Endodermal cell (in vitro differentiated cells): ENCODE measurements around the gene HECTD1. TPM values are rescaled to one million over a fixed set of nuclear protein-coding genes. Genes with fewer than 3 reads are reported as not detected.

ENCODE experiments used
- DNase-seq: peaks from one replicate; pipeline ENCODE4 v3.0.0-alpha.2; 2017
- H3K27ac ChIP-seq: 2 replicates; pipeline ENCODE4 v1.5.1; 2013; ENCODE audit warnings: mild to moderate bottlenecking, low read depth, low read length, moderate library complexity
- H3K27me3 ChIP-seq: 2 replicates; pipeline ENCODE4 v1.6.1; 2013; ENCODE audit warnings: mild to moderate bottlenecking, low read length, moderate library complexity; ENCODE audit not compliant: insufficient read depth, control insufficient read depth, poor library complexity, severe bottlenecking
- H3K36me3 ChIP-seq: 2 replicates; pipeline ENCODE4 v1.7.0; 2013; ENCODE audit warnings: mild to moderate bottlenecking, low read length, moderate library complexity; ENCODE audit not compliant: control insufficient read depth, insufficient read depth
- H3K4me1 ChIP-seq: one replicate; pipeline ENCODE4 v1.7.0; 2013; ENCODE audit warnings: low read length; ENCODE audit not compliant: control insufficient read depth, insufficient read depth
- H3K4me3 ChIP-seq: 2 replicates; pipeline ENCODE4 v1.5.1; 2013; ENCODE audit warnings: mild to moderate bottlenecking, low read length, moderate library complexity
- H3K9ac ChIP-seq: 2 replicates; pipeline ENCODE4 v1.6.1; 2013; ENCODE audit warnings: mild to moderate bottlenecking, low read length, moderate library complexity; ENCODE audit not compliant: poor library complexity, severe bottlenecking; ENCODE audit errors: extremely low read depth
- H3K9me3 ChIP-seq: 2 replicates; pipeline ENCODE4 v1.6.1; 2013; ENCODE audit warnings: mild to moderate bottlenecking, low read length, moderate library complexity; ENCODE audit not compliant: control insufficient read depth
- H3K27ac Mint-ChIP-seq: 2 replicates; pipeline ENCODE4 v1.8.0; 2020; ENCODE audit warnings: mixed read lengths
- H3K27me3 Mint-ChIP-seq: 2 replicates; pipeline ENCODE4 v1.8.0; 2021; ENCODE audit warnings: mild to moderate bottlenecking, mixed read lengths; ENCODE audit not compliant: insufficient read depth
- H3K36me3 Mint-ChIP-seq: 2 replicates; pipeline ENCODE4 v1.8.0; 2020; ENCODE audit warnings: low read depth, mixed read lengths
- H3K4me1 Mint-ChIP-seq: 2 replicates; pipeline ENCODE4 v1.8.0; 2020; ENCODE audit warnings: mixed read lengths
- H3K4me3 Mint-ChIP-seq: 2 replicates; pipeline ENCODE4 v1.8.0; 2020; ENCODE audit warnings: mild to moderate bottlenecking, moderate library complexity, mixed read lengths
- H3K9me3 Mint-ChIP-seq: 2 replicates; pipeline ENCODE4 v1.8.0; 2020; ENCODE audit warnings: mild to moderate bottlenecking, mixed read lengths
- CTCF ChIP-seq: fragments of 200-600 bp; sonication (generic); conservative IDR thresholded peaks from 2 replicates; pipeline ENCODE4 v1.5.0; 2021; ENCODE audit warnings: antibody characterized with exemption, mild to moderate bottlenecking
- WGBS, 2 experiments: methylation state at CpG; one replicate each; pipeline versions ENCODE4 v1.1.5 to v1.1.7; 2013; ENCODE audit warnings: missing lambda C conversion rate in 2 of 2, mixed read lengths in 1 of 2; ENCODE audit not compliant: insufficient coverage in 1 of 2, insufficient read length in 1 of 2; 5-methylcytosine and 5-hydroxymethylcytosine counted together
- total RNA-seq, 2 donors: library from RNA; stranded (reverse); fragmentation: NEBNext Ultra II Directional in 1 of 2; extraction: Animal tissue kit (Norgen Biotek cat#: 25700) in 1 of 2; gene quantifications; 2 replicates in 1 of 2; 3 replicates in 1 of 2; pipeline ENCODE4 v1.2.1, GENCODE V29; 2021

Gene HECTD1
- total RNA-seq, 2 donors from 2014 or later = 118 to 132 TPM

- no peak overlapping the region for H3K4me3 ChIP-seq
- no peak overlapping the region for H3K27ac ChIP-seq
- no peaks in the 10 kb centered on the region for H3K9me3 ChIP-seq
- Mint-ChIP-seq H3K4me1 (peaks cover 9% of the 10 kb centered on the region), H3K27ac (peak overlapping the region; percentile 65), H3K4me3 (no peak overlapping the region), H3K9me3 (no peaks in the 10 kb centered on the region), H3K27me3 (no peaks in the 10 kb centered on the region), H3K36me3 (peaks cover 58% of the 10 kb centered on the region)
- no peak overlapping the region for H3K9ac ChIP-seq
- no peaks in the 10 kb centered on the region for H3K27me3 ChIP-seq
- no peak for DNase-seq
- 95 to 97% methylated on average over 18 of the region's 18 CpGs for WGBS, 2 experiments
- no peak for TF ChIP-seq CTCF
- H3K4me1 ChIP-seq = peaks cover 4% of the 10 kb centered on the region
- peaks cover 86% of the 10 kb centered on the region for H3K36me3 ChIP-seq
Observed at GRCh38 chr14:31128601-31129526, 78.7 kb downstream of the HECTD1 start.

- DNase-seq = no peak
- H3K27me3 Mint-ChIP-seq = no peaks in the 10 kb centered on the region
- H3K36me3 ChIP-seq = peaks cover 85% of the 10 kb centered on the region
Observed at GRCh38 chr14:31127690-31128089, 79.9 kb downstream of the HECTD1 start.

GRCh38 chr14:31126680-31127079, 80.9 kb downstream of the HECTD1 start:
- Mint-ChIP-seq H3K27ac (no peak overlapping the region), H3K4me1 (peaks cover 21% of the 10 kb centered on the region), H3K4me3 (no peak overlapping the region), H3K27me3 (no peaks in the 10 kb centered on the region), H3K36me3 (peaks cover 57% of the 10 kb centered on the region), H3K9me3 (no peaks in the 10 kb centered on the region)
- 88 to 96% methylated on average over 5 to 7 of the region's 7 CpGs for WGBS, 2 experiments
- Histone ChIP-seq H3K27ac (no peak overlapping the region), H3K36me3 (peaks cover 86% of the 10 kb centered on the region), H3K9ac (no peak overlapping the region), H3K4me1 (peaks cover 7% of the 10 kb centered on the region), H3K4me3 (no peak overlapping the region), H3K9me3 (no peaks in the 10 kb centered on the region), H3K27me3 (no peaks in the 10 kb centered on the region)
- no peak for TF ChIP-seq CTCF
- no peak for DNase-seq

More at GRCh38 chr14:31127690-31128089, 79.9 kb downstream of the HECTD1 start:
- no peak for TF ChIP-seq CTCF
- Histone ChIP-seq H3K4me1 (peaks cover 7% of the 10 kb centered on the region), H3K27me3 (no peaks in the 10 kb centered on the region), H3K9me3 (no peaks in the 10 kb centered on the region), H3K27ac (no peak overlapping the region), H3K9ac (no peak overlapping the region), H3K4me3 (no peak overlapping the region)
- Mint-ChIP-seq H3K9me3 (no peaks in the 10 kb centered on the region), H3K27ac (no peak overlapping the region), H3K4me3 (no peak overlapping the region), H3K36me3 (peaks cover 52% of the 10 kb centered on the region), H3K4me1 (peaks cover 20% of the 10 kb centered on the region)
